Heart right ventricle (tissue), 16 donors: ENCODE data around the gene TNS3. TPM values are rescaled to one million over a fixed set of nuclear protein-coding genes. Genes with fewer than 3 reads are reported as not detected.

Experiments
- ATAC-seq, 8 donors: fragments of 200-7000 bp; cut with Tn5 transposase; one replicate each; pipeline ENCODE4 v1.9.1; 2020; ENCODE audit warnings: mild to moderate bottlenecking in 8 of 8, moderate library complexity in 8 of 8, moderate number of reproducible peaks in 1 of 8
- DNase-seq, 2 donors: peaks; one replicate each; pipeline ENCODE4 v3.0.0-alpha.2; 2020
- H3K27ac ChIP-seq, 10 donors: fragments of 200-600 bp; sonication (generic) in 2 of 10; one replicate each; pipeline versions ENCODE4 v1.5.0 to v1.8.0; 2020 to 2022; ENCODE audit warnings: mild to moderate bottlenecking in 3 of 10
- H3K27me3 ChIP-seq, 7 donors: fragments of 200-600 bp; one replicate each; pipeline ENCODE4 v1.8.0; 2021 to 2022; ENCODE audit warnings: mild to moderate bottlenecking in 2 of 7
- H3K36me3 ChIP-seq, 9 donors: fragments of 200-600 bp; sonication (generic) in 1 of 9; one replicate each; pipeline versions ENCODE4 v1.5.0 to v1.8.0; 2020 to 2022; ENCODE audit warnings: mild to moderate bottlenecking in 2 of 9
- H3K4me1 ChIP-seq, 9 donors: fragments of 200-600 bp; sonication (generic) in 1 of 9; one replicate each; pipeline versions ENCODE4 v1.5.0 to v1.8.0; 2020 to 2022; ENCODE audit warnings: mild to moderate bottlenecking in 4 of 9
- H3K4me3 ChIP-seq, 10 donors: fragments of 200-600 bp; sonication (generic) in 2 of 10; one replicate each; pipeline versions ENCODE4 v1.5.0 to v1.8.0; 2020 to 2022; ENCODE audit warnings: mild to moderate bottlenecking in 7 of 10, moderate library complexity in 2 of 10
- H3K9me3 ChIP-seq, 11 donors: fragments of 200-600 bp in 10 of 11; sonication (generic) in 2 of 11; one replicate each; pipeline versions ENCODE4 v1.5.0 to v1.8.0; 2013 to 2022; ENCODE audit warnings: mild to moderate bottlenecking in 2 of 11, control low read depth in 1 of 11, moderate library complexity in 1 of 11
- CTCF ChIP-seq, 9 donors: fragments of 200-600 bp; sonication (generic) in 2 of 9; IDR thresholded peaks; one replicate each; pipeline versions ENCODE4 v1.5.0 to v1.8.0; 2021 to 2022; ENCODE audit warnings: antibody characterized with exemption in 9 of 9, mild to moderate bottlenecking in 5 of 9, moderate library complexity in 1 of 9
- WGBS, 2 donors: extraction: QIAGEN DNeasy Blood & Tissue Kit; methylation state at CpG; one replicate each; pipeline ENCODE4 v1.1.7; 2013; ENCODE audit warnings: inconsistent platforms in 1 of 2; 5-methylcytosine and 5-hydroxymethylcytosine counted together
- intact Hi-C, 10 donors: fragments of 100-400 bp; cut with DNase I; formaldehyde crosslinking; loops; one replicate each; pipeline versions ENCODE4 v1.11.1 to v1.14.2; 2022
- polyA plus RNA-seq, 2 donors: library from polyadenylated mRNA; stranded (reverse); fragments of 200-250 nt; gene quantifications; one replicate each; pipeline ENCODE4 v1.2.3, GENCODE V29; 2013
- total RNA-seq, 10 donors: library from RNA; stranded (reverse); fragmentation: NEBNext Ultra II Directional in 3 of 10; extraction: Animal tissue kit (Norgen Biotek cat#: 25700) in 3 of 10; gene quantifications; one replicate each; pipeline versions ENCODE4 v1.2.1 to v1.2.4, GENCODE V29; 2021 to 2023
- donor health status: Arrhythmogenic right ventricular cardiomyopathy.
- donor health status: ischemic (EF 13 %, LVEDD 7.1; RV severe dilation, severe dysfunction).
- donor health status: healthy with polysubstance abuse.
- donor health status: DM: no; HTN: yes; CAD: no.
- donor health status: DM: no; HTN: no; CAD: no.
- donor health status: ischemic (EF 25% LVEDD 6.9; RV normal size, moderate dysfunction).
- donor health status: ischemic (EF 25% LVEDD 5.7; RV mildly dilated, moderate dysfunction).
- donor health status: healthy.
- donor health status: DM: yes; HTN: yes; CAD: no.
- donor health status: Ischemic cardiomyopathy.
- donor health status: ischemic (EF 35%, LVEDD 5.7; RV mildly dilated, moderate dysfunction).
- donor health status: nonischemic (EF 11% LVEDD 7.7; RV severe dilation, severe dysfunction).
- donor health status: DM: yes; HTN: yes; CAD: no.
- donor health status: PGD.
- donor health status: ischemic (EF 29% LVEDD 5.4; RV normal size, mild dysfunction).
- donor health status: nonischemic (EF 23%, LVEDD 6.1; RV moderate dilation, normal function).

TNS3 gene
- total and polyA plus RNA-seq, 12 donors: 6.7 to 74.2 (median 34.0) TPM

GRCh38 chr7:47534322-47535034, 47.4 kb downstream of the TNS3 start:
- 93 to 94% methylated on average over 10 of the region's 10 CpGs for WGBS, 2 donors
- H3K27ac ChIP-seq: no peak overlapping the region

GRCh38 chr7:47531584-47532492, 50.1 kb downstream of the TNS3 start:
- intact Hi-C loops: no loop called here
- H3K4me3 ChIP-seq: no peak overlapping the region
- no peak overlapping the region for H3K27ac ChIP-seq
- no peaks in the 10 kb centered on the region for H3K9me3 ChIP-seq
- DNase-seq (no peak), ATAC-seq (peak in 5 of 8 donors; percentile 13 to 47 (median 18))
- TF ChIP-seq CTCF (IDR thresholded peaks at IDR 0.05): no peak
- 93 to 98% methylated on average over 17 of the region's 17 CpGs for WGBS, 2 donors
- H3K4me1 ChIP-seq: peaks cover 0 to 25% (median 5%) of the 10 kb centered on the region in 9 donors
- H3K36me3 ChIP-seq: peaks cover 0 to 24% (median 0%) of the 10 kb centered on the region in 9 donors
- H3K27me3 ChIP-seq: peaks cover 0 to 4% (median 0%) of the 10 kb centered on the region in 7 donors

More at GRCh38 chr7:47534322-47535034, 47.4 kb downstream of the TNS3 start:
- Histone ChIP-seq H3K4me1 (peaks cover 0 to 46% (median 9%) of the 10 kb centered on the region in 9 donors), H3K27me3 (peaks cover 0 to 17% (median 0%) of the 10 kb centered on the region in 7 donors), H3K4me3 (no peak overlapping the region), H3K9me3 (no peaks in the 10 kb centered on the region), H3K36me3 (no peaks in the 10 kb centered on the region)
- no peak for TF ChIP-seq CTCF (IDR thresholded peaks at IDR 0.05)
- intact Hi-C loops: no loop called here
- DNase-seq: no peak
- no peak for ATAC-seq

GRCh38 chr7:47529826-47530555, 51.9 kb downstream of the TNS3 start:
- Histone ChIP-seq H3K4me3 (no peak overlapping the region), H3K4me1 (peaks cover 0 to 7% (median 0%) of the 10 kb centered on the region in 9 donors), H3K27ac (no peak overlapping the region), H3K9me3 (no peaks in the 10 kb centered on the region), H3K36me3 (peaks cover 0 to 43% (median 0%) of the 10 kb centered on the region in 9 donors), H3K27me3 (no peaks in the 10 kb centered on the region)
- no peak for TF ChIP-seq CTCF (IDR thresholded peaks at IDR 0.05)
- DNase-seq (no peak), ATAC-seq (no peak)
- intact Hi-C loops: no loop called here
- 84 to 96% methylated on average over 6 of the region's 6 CpGs for WGBS, 2 donors

DNA sequence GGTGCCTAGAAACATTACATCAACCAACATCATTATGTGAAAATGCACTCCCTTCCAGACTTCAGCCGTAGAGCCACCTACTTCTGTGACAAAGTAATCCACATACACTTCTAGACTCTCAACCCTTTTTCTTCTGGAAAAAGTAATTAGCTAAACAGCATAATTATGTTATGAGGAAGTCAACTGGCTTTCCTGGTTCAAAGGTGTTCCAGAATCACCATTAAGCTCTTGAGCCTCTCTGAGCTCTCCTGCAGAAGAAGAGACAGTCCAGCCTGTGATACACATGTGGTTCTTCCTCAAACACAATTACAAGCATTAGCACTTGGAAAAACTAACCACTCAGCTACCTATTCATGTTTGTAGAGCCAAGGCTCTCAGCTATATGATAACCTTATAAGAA, 52.5 kb downstream of the TNS3 start:
- H3K36me3 ChIP-seq: peaks cover 0 to 45% (median 0%) of the 10 kb centered on the region in 9 donors
- intact Hi-C loops: no loop called here
- no peak overlapping the region for H3K27ac ChIP-seq
- no peaks in the 10 kb centered on the region for H3K9me3 ChIP-seq
- H3K4me3 ChIP-seq: no peak overlapping the region
- no peak for ATAC-seq
- WGBS, 2 donors: 97 to 100% methylated on average over 1 of the region's 1 CpG
- no peak for DNase-seq
- H3K27me3 ChIP-seq: no peaks in the 10 kb centered on the region
- peaks cover 0 to 7% (median 0%) of the 10 kb centered on the region in 9 donors for H3K4me1 ChIP-seq
- TF ChIP-seq CTCF (IDR thresholded peaks at IDR 0.05): no peak
